H1 (cell line): Measurements from ENCODE around the gene CALHM5. TPM values are rescaled to one million over a fixed set of nuclear protein-coding genes. Genes with fewer than 3 reads are reported as not detected.

Experiments
- CTCF ChIA-PET: fragments of 300-600 bp; sonication (Branson Sonifier 250); formaldehyde crosslinking; loops from one replicate; lab custom pipeline; 2021; ENCODE audit not compliant: partially characterized antibody; lab: Charles Lee
- POLR2A ChIA-PET: fragments of 300-600 bp; sonication (Branson Sonifier 250); formaldehyde crosslinking; loops from one replicate; lab custom pipeline; 2021; ENCODE audit warnings: inconsistent platforms; ENCODE audit not compliant: partially characterized antibody; lab: Charles Lee
- DNase-seq, 2 experiments: peaks; one replicate each; pipeline versions ENCODE4 v3.0.0 to v3.0.0-alpha.2; 2010 to 2022; ENCODE audit warnings: low spot score in 2 of 2, low read depth in 1 of 2, mixed read lengths in 1 of 2
- FAIRE-seq: peaks from 2 replicates; lab custom pipeline; 2011; peaks lifted over from hg19 to GRCh38; lab: Jason Lieb, UNC
- H2AFZ ChIP-seq: 2 replicates; pipeline ENCODE4 v1.8.1; 2012; ENCODE audit warnings: low read length, inconsistent platforms
- H2AK5ac ChIP-seq: 2 replicates; pipeline ENCODE4 v1.6.1; 2013; ENCODE audit warnings: low read depth, low read length
- H2BK120ac ChIP-seq: replicated peaks from 2 replicates; pipeline ENCODE3; 2013; ENCODE audit warnings: low read depth, low read length, inconsistent platforms
- H2BK12ac ChIP-seq: 2 replicates; pipeline ENCODE4 v1.6.1; 2013; ENCODE audit warnings: low read depth, low read length
- H2BK15ac ChIP-seq: 2 replicates; pipeline ENCODE4 v1.6.1; 2013; ENCODE audit warnings: low read length
- H2BK20ac ChIP-seq: 2 replicates; pipeline ENCODE4 v1.6.1; 2013; ENCODE audit warnings: low read length
- H2BK5ac ChIP-seq: 2 replicates; pipeline ENCODE4 v1.6.1; 2013; ENCODE audit warnings: low read depth, low read length
- H3K14ac ChIP-seq: 2 replicates; pipeline ENCODE4 v1.6.1; 2013; ENCODE audit warnings: inconsistent platforms; ENCODE audit not compliant: insufficient read length
- H3K18ac ChIP-seq: 2 replicates; pipeline ENCODE4 v1.6.1; 2013; ENCODE audit warnings: low read length; ENCODE audit errors: extremely low read depth
- H3K23ac ChIP-seq: 2 replicates; pipeline ENCODE4 v1.6.1; 2013; ENCODE audit warnings: inconsistent platforms; ENCODE audit not compliant: insufficient read length
- H3K23me2 ChIP-seq: 2 replicates; pipeline ENCODE4 v1.6.1; 2013; ENCODE audit warnings: low read depth, low read length
- H3K27ac ChIP-seq: 2 replicates; pipeline ENCODE4 v1.6.1; 2011; ENCODE audit warnings: low read depth, low read length, inconsistent platforms
- H3K27me3 ChIP-seq, 4 experiments: replicated peaks in 1 of 4; 1 replicate in 1 of 4; 2 replicates in 3 of 4; pipeline versions ENCODE4 v1.6.1 to v1.8.1; 2011 to 2013; ENCODE audit warnings: low read length in 3 of 4, mild to moderate bottlenecking in 3 of 4, inconsistent platforms in 2 of 4, mixed read lengths in 2 of 4, moderate library complexity in 1 of 4; ENCODE audit not compliant: control insufficient read depth in 3 of 4, insufficient read depth in 3 of 4; ENCODE audit errors: extremely low read depth in 1 of 4
- H3K36me3 ChIP-seq, 4 experiments: 2 replicates each; pipeline versions ENCODE4 v1.6.1 to v1.8.1; 2011 to 2013; ENCODE audit warnings: mild to moderate bottlenecking in 4 of 4, low read length in 3 of 4, moderate library complexity in 2 of 4, control low read depth in 1 of 4, inconsistent platforms in 1 of 4; ENCODE audit not compliant: insufficient read depth in 4 of 4, control insufficient read depth in 2 of 4
- H3K4ac ChIP-seq: replicated peaks from 2 replicates; pipeline ENCODE3; 2013; ENCODE audit warnings: low read length, low read depth, mixed read lengths, inconsistent platforms; ENCODE audit not compliant: insufficient read length
- H3K4me1 ChIP-seq, 4 experiments: replicated peaks in 1 of 4; 1 replicate in 1 of 4; 2 replicates in 3 of 4; pipeline versions ENCODE4 v1.6.1 to v1.8.1; 2011 to 2013; ENCODE audit warnings: low read length in 3 of 4, inconsistent platforms in 2 of 4, mixed read lengths in 1 of 4; ENCODE audit not compliant: insufficient read depth in 4 of 4, control insufficient read depth in 3 of 4
- H3K4me2 ChIP-seq, 2 experiments: 2 replicates each; pipeline versions ENCODE4 v1.6.1 to v1.8.1; 2011 to 2013; ENCODE audit warnings: low read depth in 2 of 2, low read length in 2 of 2, control low read depth in 1 of 2, inconsistent platforms in 1 of 2, mild to moderate bottlenecking in 1 of 2; ENCODE audit not compliant: insufficient read depth in 1 of 2
- H3K4me3 ChIP-seq, 4 experiments: fragments of 200-600, 300-600 bp in 1 of 4; sonication (generic), shearing (Covaris generic), sonication (Bioruptor Twin) in 1 of 4; 2 replicates each; pipeline versions ENCODE4 v1.5.1 to v1.8.1; 2011 to 2016; ENCODE audit warnings: low read length in 4 of 4, low read depth in 3 of 4, control low read depth in 2 of 4, inconsistent platforms in 2 of 4, mild to moderate bottlenecking in 2 of 4, mixed read lengths in 1 of 4, moderate library complexity in 1 of 4; ENCODE audit not compliant: insufficient read depth in 2 of 4; ENCODE audit errors: extremely low read depth in 1 of 4
- H3K56ac ChIP-seq: replicated peaks from 2 replicates; pipeline ENCODE3; 2013; ENCODE audit warnings: low read depth, mild to moderate bottlenecking, mixed read lengths, low read length, inconsistent platforms; ENCODE audit not compliant: insufficient read length
- H3K79me1 ChIP-seq: 2 replicates; pipeline ENCODE4 v1.6.1; 2013; ENCODE audit warnings: low read depth, low read length, control low read depth
- H3K79me2 ChIP-seq, 2 experiments: 2 replicates each; pipeline versions ENCODE4 v1.6.1 to v1.8.1; 2012 to 2013; ENCODE audit warnings: low read length in 2 of 2, mild to moderate bottlenecking in 2 of 2, inconsistent platforms in 1 of 2; ENCODE audit not compliant: insufficient read depth in 2 of 2, control insufficient read depth in 1 of 2
- H3K9ac ChIP-seq, 4 experiments: replicated peaks in 1 of 4; 1 replicate in 1 of 4; 2 replicates in 3 of 4; pipeline versions ENCODE4 v1.6.1 to v1.8.1; 2011 to 2013; ENCODE audit warnings: low read depth in 3 of 4, low read length in 3 of 4, control low read depth in 2 of 4, mild to moderate bottlenecking in 2 of 4, moderate library complexity in 2 of 4, inconsistent platforms in 1 of 4; ENCODE audit errors: extremely low read depth in 1 of 4
- H3K9me3 ChIP-seq, 2 experiments: 2 replicates each; pipeline versions ENCODE4 v1.6.1 to v1.8.1; 2012 to 2013; ENCODE audit warnings: mild to moderate bottlenecking in 2 of 2, moderate library complexity in 2 of 2, control low read depth in 1 of 2, inconsistent platforms in 1 of 2, low read depth in 1 of 2, low read length in 1 of 2, mixed read lengths in 1 of 2; ENCODE audit not compliant: insufficient read depth in 2 of 2
- H4K20me1 ChIP-seq, 2 experiments: replicated peaks in 1 of 2; 2 replicates each; pipeline versions ENCODE3 to v1.8.1; 2011 to 2013; ENCODE audit warnings: inconsistent platforms in 2 of 2, low read length in 2 of 2, mild to moderate bottlenecking in 1 of 2; ENCODE audit not compliant: insufficient read depth in 2 of 2, control insufficient read depth in 1 of 2
- H4K5ac ChIP-seq: 2 replicates; pipeline ENCODE4 v1.6.1; 2013; ENCODE audit warnings: low read length, low read depth, mixed read lengths, inconsistent platforms; ENCODE audit not compliant: insufficient read length
- H4K8ac ChIP-seq: 2 replicates; pipeline ENCODE4 v1.8.0; 2013; ENCODE audit warnings: mild to moderate bottlenecking, moderate library complexity, low read length, inconsistent platforms; ENCODE audit not compliant: insufficient read depth; ENCODE audit errors: extremely low read depth
- H4K91ac ChIP-seq: replicated peaks from 2 replicates; pipeline ENCODE3; 2013; ENCODE audit warnings: low read length, mixed read lengths, inconsistent platforms; ENCODE audit not compliant: insufficient read length
- ASH2L ChIP-seq: fragments of 200-600, 300-600 bp; sonication (generic); IDR thresholded peaks from one replicate; pipeline ENCODE4 v1.7.1; 2017; ENCODE audit warnings: low read length
- BRCA1 ChIP-seq: IDR thresholded peaks from 2 replicates; pipeline ENCODE4 v1.6.1; 2012; ENCODE audit warnings: low read depth, low read length, improper control_type of control experiment
- CHD1 ChIP-seq: IDR thresholded peaks from 2 replicates; pipeline ENCODE4 v1.6.1; 2012; ENCODE audit warnings: low read depth, low read length, improper control_type of control experiment
- CREB1 ChIP-seq: IDR thresholded peaks from 2 replicates; pipeline ENCODE4 v1.6.1; 2012; ENCODE audit warnings: inconsistent platforms
- EGR1 ChIP-seq: IDR thresholded peaks from 2 replicates; pipeline ENCODE4 v1.6.1; 2011; ENCODE audit warnings: low read depth, low read length, borderline replicate concordance
- NANOG ChIP-seq: IDR thresholded peaks from 2 replicates; pipeline ENCODE4 v1.6.1; 2011; ENCODE audit warnings: low read length, low read depth, mild to moderate bottlenecking, inconsistent platforms; ENCODE audit not compliant: insufficient read depth, poor library complexity, severe bottlenecking
- RAD21 ChIP-seq, 2 experiments: IDR thresholded peaks in 1 of 2; conservative IDR thresholded peaks in 1 of 2; 2 replicates each; pipeline ENCODE4 v1.6.1; 2011; ENCODE audit warnings: low read depth in 2 of 2, low read length in 2 of 2, improper control_type of control experiment in 1 of 2, inconsistent platforms in 1 of 2, mild to moderate bottlenecking in 1 of 2, moderate library complexity in 1 of 2
- RFX5 ChIP-seq: IDR thresholded peaks from 2 replicates; pipeline ENCODE4 v1.6.1; 2011; ENCODE audit warnings: low read depth, low read length, improper control_type of control experiment, borderline replicate concordance
- SIN3A ChIP-seq, 2 experiments: IDR thresholded peaks in 1 of 2; conservative IDR thresholded peaks in 1 of 2; 2 replicates each; pipeline ENCODE4 v1.6.1; 2011 to 2012; ENCODE audit warnings: low read length in 2 of 2, improper control_type of control experiment in 1 of 2, low read depth in 1 of 2, mild to moderate bottlenecking in 1 of 2
- SIX5 ChIP-seq: IDR thresholded peaks from 2 replicates; pipeline ENCODE4 v1.6.1; 2011; ENCODE audit warnings: mild to moderate bottlenecking, low read depth, low read length
- SP2 ChIP-seq: IDR thresholded peaks from 2 replicates; pipeline ENCODE4 v1.6.1; 2012; ENCODE audit warnings: mild to moderate bottlenecking, low read length, inconsistent platforms
- TEAD4 ChIP-seq: IDR thresholded peaks from 2 replicates; pipeline ENCODE4 v1.6.1; 2012; ENCODE audit warnings: low read depth, low read length, inconsistent platforms, mixed read lengths
- ZNF274 ChIP-seq: IDR thresholded peaks from 2 replicates; pipeline ENCODE4 v1.7.0; 2012; ENCODE audit warnings: low read length, borderline replicate concordance; ENCODE audit errors: extremely low read depth
- WGBS, 2 experiments: shearing (Covaris generic) in 1 of 2; methylation state at CpG; one replicate each; pipeline versions ENCODE4 v1.1.6 to v1.1.7; 2013 to 2015; ENCODE audit warnings: low lambda C conversion rate in 2 of 2, mixed read lengths in 2 of 2, inconsistent platforms in 1 of 2, low coverage in 1 of 2, missing lambda C conversion rate in 1 of 2; ENCODE audit not compliant: insufficient replicate concordance in 2 of 2, insufficient coverage in 1 of 2, insufficient read length in 1 of 2; ENCODE audit errors: extremely low coverage in 1 of 2, missing lambda C conversion rate in 1 of 2; 5-methylcytosine and 5-hydroxymethylcytosine counted together
- polyA plus RNA-seq, 7 experiments: library from polyadenylated mRNA; depleted of rRNA in 3 of 7; stranded (reverse) in 5 of 7; unstranded in 2 of 7; fragments of >200 nt in 5 of 7; fragments of 200-250 nt in 2 of 7; gene quantifications; 1 replicate in 5 of 7; 2 replicates in 1 of 7; 4 replicates in 1 of 7; pipeline versions ENCODE4 v1.2.1 to v1.2.3, GENCODE V29; 2011 to 2013; ENCODE audit warnings: missing spikeins in 2 of 7, mixed read lengths in 2 of 7
- total RNA-seq: library from RNA; stranded (reverse); fragmentation: NEBNext Ultra II Directional; extraction: Animal tissue kit (Norgen Biotek cat#: 25700); gene quantifications from 2 replicates; pipeline ENCODE4 v1.2.1, GENCODE V29; 2021

The CALHM5 gene
- total and polyA plus RNA-seq, 2 of the 8 experiments (the other 6 are each of a cell fraction or from before 2014, with no cell fraction given) = 0.05 to 0.09 TPM

- H2BK15ac ChIP-seq = no peak overlapping the region
- H3K4ac ChIP-seq = no peak overlapping the region
- H2BK120ac ChIP-seq = no peak overlapping the region
- ChIA-PET CTCF (interaction anchor here (1.1 kb wide), 1 partner anchor 13 kb away, joined by 4 read pairs; no protein-coding TSS in a partner anchor), POLR2A (no interaction called here)
- WGBS, 2 experiments = 90% methylated on average over 1 of the region's 1 CpG; no CpG with 5 or more reads in 1 of the 2 experiments
- H3K9me3 ChIP-seq = no peaks in the 10 kb centered on the region
- no peaks in the 10 kb centered on the region for H3K4me1 ChIP-seq
- no peaks in the 10 kb centered on the region for H3K79me1 ChIP-seq
- H3K9ac ChIP-seq = no peak overlapping the region
- no peak overlapping the region for H2BK20ac ChIP-seq
- H3K23ac ChIP-seq = no peak overlapping the region
- DNase-seq (no peak), FAIRE-seq (no peak)
- no peak overlapping the region for H3K18ac ChIP-seq
- no peaks in the 10 kb centered on the region for H3K79me2 ChIP-seq
- no peak overlapping the region for H3K14ac ChIP-seq
- no peak overlapping the region for H4K91ac ChIP-seq
- H4K5ac ChIP-seq = no peak overlapping the region
- H4K20me1 ChIP-seq = no peaks in the 10 kb centered on the region
- H3K23me2 ChIP-seq = no peaks in the 10 kb centered on the region
- no peak overlapping the region for H2AK5ac ChIP-seq
- no peak overlapping the region for H3K56ac ChIP-seq
- H3K4me2 ChIP-seq = no peak overlapping the region
- no peak overlapping the region for H3K4me3 ChIP-seq
- H2BK12ac ChIP-seq = no peak overlapping the region
- H4K8ac ChIP-seq = no peak overlapping the region
- H3K27ac ChIP-seq = no peak overlapping the region
- H3K36me3 ChIP-seq = no peaks in the 10 kb centered on the region
- peak overlapping the region; percentile 50; the same call in 1 of the 2 replicates for H2AFZ ChIP-seq
- no peak overlapping the region for H2BK5ac ChIP-seq
- no peak for TF ChIP-seq ASH2L
- no peak for TF ChIP-seq SIX5
- TF ChIP-seq RFX5 = no peak
- no peak for TF ChIP-seq ZNF274
- TF ChIP-seq TEAD4 = no peak
- no peak for TF ChIP-seq EGR1
- TF ChIP-seq NANOG = no peak
- no peak for TF ChIP-seq CREB1
- no peak for TF ChIP-seq RAD21 (IDR thresholded peaks at IDR 0.05 in 1 of 2, conservative IDR thresholded peaks at IDR 0.05 in 1 of 2; ENCODE audit: low read depth in 2 of 2, low read length in 2 of 2)
- no peak for TF ChIP-seq CHD1
- TF ChIP-seq BRCA1 = no peak
- no peak for TF ChIP-seq SIN3A (conservative IDR thresholded peaks at IDR 0.05 in 1 of 2, IDR thresholded peaks at IDR 0.05 in 1 of 2; ENCODE audit: low read depth in 1 of 2, low read length in 2 of 2)
- TF ChIP-seq SP2 = no peak
- H3K27me3 ChIP-seq = no peaks in the 10 kb centered on the region
Observed at GRCh38 chr6:116475141-116475540, 36.3 kb upstream of the CALHM5 start.
